GM13977 (cell line): ENCODE data around the gene TFDP1.
"Not testable (repeated sequence)": the region's sequence is repeated elsewhere in the genome, so short reads cannot be mapped to it uniquely, and the experiment has no call there.

ENCODE experiments used
- DNase-seq: peaks from one replicate; pipeline ENCODE4 v3.0.0; 2012; ENCODE audit warnings: low spot score
- CTCF ChIP-seq: IDR thresholded peaks from 2 replicates; pipeline ENCODE4 v1.5.1; 2012; ENCODE audit warnings: mild to moderate bottlenecking, control low read depth; ENCODE audit not compliant: insufficient read depth; ENCODE audit errors: extremely low read depth, missing control alignments
- in situ Hi-C: fragments of 300-500 bp; cut with MboI; formaldehyde crosslinking; loops from one replicate; pipeline ENCODE4 v1.12.0; 2022; ENCODE audit warnings: low sequenced_read_pairs, low pct_unique_long_range_greater_than_20kb, mixed read lengths, inconsistent platforms; ENCODE audit not compliant: unreplicated experiment

The TFDP1 gene

DNA sequence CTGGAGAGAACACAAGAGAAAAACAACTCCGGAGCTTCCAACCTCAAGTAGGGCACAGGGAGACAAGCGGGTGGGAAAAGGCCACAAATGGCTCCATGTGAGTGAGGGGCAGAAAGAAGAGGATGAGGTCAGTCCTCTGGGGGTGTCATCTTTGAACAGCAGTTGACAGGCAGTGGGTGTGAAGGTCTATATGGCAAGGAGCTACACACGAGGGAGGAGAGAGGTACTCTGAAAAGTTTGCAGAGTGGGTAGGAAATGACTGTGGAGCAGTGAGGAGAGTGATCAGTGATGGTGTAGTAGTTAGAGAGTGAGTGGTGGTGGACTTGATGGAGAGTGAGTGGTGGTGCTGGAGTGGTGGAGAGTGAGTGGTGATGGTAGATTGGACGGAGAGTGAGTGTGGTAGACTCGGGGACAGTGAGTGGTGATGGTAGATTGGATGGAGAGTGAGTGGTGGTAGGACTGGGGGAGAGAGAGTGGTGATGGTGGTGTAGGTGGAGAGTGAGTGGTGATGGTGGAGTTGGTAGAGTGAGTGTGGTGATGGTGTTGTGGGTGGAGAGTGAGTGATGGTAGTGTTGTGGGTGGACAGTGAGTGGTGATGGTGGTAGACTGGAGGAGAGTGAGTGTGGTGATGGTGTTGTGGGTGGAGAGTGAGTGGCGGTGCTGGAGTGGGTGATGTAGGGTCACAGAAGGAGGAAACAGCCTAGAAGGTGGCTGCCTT, 4.0 kb downstream of the TFDP1 start:
- no peak for DNase-seq

GRCh38 chr13:113589251-113589960, 4.9 kb downstream of the TFDP1 start:
- DNase-seq: no peak
- TF ChIP-seq CTCF: no peak
- in situ Hi-C loops: no loop called here

More for the DNA sequence above, 4.0 kb downstream of the TFDP1 start:
- in situ Hi-C loops: no loop called here
- no peak for TF ChIP-seq CTCF

- no peak for DNase-seq
- in situ Hi-C loops: no loop called here
- no peak for TF ChIP-seq CTCF
Measured at GRCh38 chr13:113589961-113590339, 5.4 kb downstream of the TFDP1 start.

GRCh38 chr13:113591750-113592149, 7.2 kb downstream of the TFDP1 start:
- in situ Hi-C loops: no loop called here
- no peak for TF ChIP-seq CTCF
- no peak for DNase-seq

DNA sequence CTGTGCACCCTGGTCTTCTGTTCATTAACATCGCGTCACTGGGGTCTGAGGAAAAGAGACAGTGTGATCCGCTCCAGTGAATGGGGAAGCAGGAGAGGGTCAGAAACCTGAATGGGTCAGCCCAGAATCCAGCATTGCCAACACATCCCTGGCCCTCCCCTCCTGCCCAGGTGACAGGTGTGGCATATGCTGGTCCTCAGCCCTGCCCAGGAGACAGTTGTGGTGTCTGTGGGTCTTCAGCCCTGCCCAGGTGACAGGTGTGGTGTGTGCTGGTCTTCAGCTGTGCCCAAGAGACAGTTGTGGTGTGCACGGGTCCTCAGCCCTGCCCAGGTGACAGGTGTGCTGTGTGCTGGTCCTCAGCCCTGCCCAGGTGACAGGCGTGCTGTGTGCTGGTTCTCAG, 8.0 kb downstream of the TFDP1 start:
- DNase-seq: no peak
- in situ Hi-C loops: no loop called here
- no peak for TF ChIP-seq CTCF

- DNase-seq, in situ Hi-C loops: not testable (repeated sequence)
Measured at GRCh38 chr13:113594066-113594821, 9.7 kb downstream of the TFDP1 start.

DNA sequence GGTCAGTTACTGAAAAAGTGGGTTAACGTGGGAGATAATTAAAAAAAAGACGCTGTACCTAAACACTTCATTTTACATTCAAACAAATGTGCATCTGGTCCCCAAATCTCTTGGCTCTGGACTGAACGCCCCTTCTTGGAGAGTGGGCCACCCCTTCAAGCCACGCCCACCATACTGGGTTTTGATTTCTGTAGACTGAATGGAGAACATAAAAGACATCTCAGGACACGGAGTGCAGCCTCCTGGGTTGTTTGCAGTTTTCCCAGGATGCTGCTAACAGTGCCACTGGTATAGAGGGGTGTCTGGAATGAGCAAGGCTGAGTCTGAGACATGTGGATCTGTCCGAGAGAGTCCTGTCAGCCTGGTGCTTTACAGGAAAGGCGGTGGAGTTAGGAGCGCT, 10.6 kb downstream of the TFDP1 start:
- in situ Hi-C loops: no loop called here
- no peak for TF ChIP-seq CTCF
- DNase-seq: no peak
